ENCODE measurements around the gene ANKMY2.
A peak's percentile ranks its signal among the peaks of the same experiment; 100 is the strongest.

GRCh38 chr7:16668049-16668858 lies 22.7 kb upstream of the ANKMY2 start:
- TF ChIP-seq CTCF (IDR thresholded peaks at IDR 0.05): no peak
- TF ChIP-seq POLR2AphosphoS5 (IDR thresholded peaks at IDR 0.05; ENCODE audit: insufficient read depth in 1 of 2, low read depth in 1 of 2): peak; percentile 44 to 91
- no peak for TF ChIP-seq POLR2A (IDR thresholded peaks at IDR 0.05)

All from vagina (tissue), 2 donors.